GM12874 (cell line): ENCODE measurements around the gene IL1RL1.

Source experiments
- TF ChIP-seq, protein P1 (sequence below): IDR thresholded peaks from 2 replicates; pipeline ENCODE4 v1.5.1; 2011; ENCODE audit warnings: low read depth, mild to moderate bottlenecking, control low read depth, low read length, moderate library complexity; ENCODE audit not compliant: insufficient read depth

Gene IL1RL1

DNA sequence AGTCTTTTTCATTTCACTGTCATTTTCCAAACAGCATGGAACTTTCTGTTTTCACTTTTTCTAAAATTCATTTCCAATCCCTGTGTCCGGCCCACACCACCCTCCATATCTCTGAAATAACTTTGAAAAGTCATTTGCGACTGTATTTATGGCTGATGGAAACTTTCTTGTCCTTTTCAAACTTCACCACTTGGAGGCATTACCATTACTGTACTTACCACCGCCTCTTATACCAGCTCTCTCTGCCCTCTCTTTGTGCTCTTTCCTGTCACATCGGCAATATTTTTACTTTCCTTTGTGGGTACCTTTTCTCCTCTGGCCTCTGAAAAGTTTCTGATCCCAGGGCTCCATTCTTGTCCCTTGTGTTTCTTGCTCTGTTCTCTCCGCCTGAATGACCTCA, 39.5 kb upstream of the IL1RL1 start:
- TF ChIP-seq, protein P1, sequence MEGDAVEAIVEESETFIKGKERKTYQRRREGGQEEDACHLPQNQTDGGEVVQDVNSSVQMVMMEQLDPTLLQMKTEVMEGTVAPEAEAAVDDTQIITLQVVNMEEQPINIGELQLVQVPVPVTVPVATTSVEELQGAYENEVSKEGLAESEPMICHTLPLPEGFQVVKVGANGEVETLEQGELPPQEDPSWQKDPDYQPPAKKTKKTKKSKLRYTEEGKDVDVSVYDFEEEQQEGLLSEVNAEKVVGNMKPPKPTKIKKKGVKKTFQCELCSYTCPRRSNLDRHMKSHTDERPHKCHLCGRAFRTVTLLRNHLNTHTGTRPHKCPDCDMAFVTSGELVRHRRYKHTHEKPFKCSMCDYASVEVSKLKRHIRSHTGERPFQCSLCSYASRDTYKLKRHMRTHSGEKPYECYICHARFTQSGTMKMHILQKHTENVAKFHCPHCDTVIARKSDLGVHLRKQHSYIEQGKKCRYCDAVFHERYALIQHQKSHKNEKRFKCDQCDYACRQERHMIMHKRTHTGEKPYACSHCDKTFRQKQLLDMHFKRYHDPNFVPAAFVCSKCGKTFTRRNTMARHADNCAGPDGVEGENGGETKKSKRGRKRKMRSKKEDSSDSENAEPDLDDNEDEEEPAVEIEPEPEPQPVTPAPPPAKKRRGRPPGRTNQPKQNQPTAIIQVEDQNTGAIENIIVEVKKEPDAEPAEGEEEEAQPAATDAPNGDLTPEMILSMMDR: no peak

DNA sequence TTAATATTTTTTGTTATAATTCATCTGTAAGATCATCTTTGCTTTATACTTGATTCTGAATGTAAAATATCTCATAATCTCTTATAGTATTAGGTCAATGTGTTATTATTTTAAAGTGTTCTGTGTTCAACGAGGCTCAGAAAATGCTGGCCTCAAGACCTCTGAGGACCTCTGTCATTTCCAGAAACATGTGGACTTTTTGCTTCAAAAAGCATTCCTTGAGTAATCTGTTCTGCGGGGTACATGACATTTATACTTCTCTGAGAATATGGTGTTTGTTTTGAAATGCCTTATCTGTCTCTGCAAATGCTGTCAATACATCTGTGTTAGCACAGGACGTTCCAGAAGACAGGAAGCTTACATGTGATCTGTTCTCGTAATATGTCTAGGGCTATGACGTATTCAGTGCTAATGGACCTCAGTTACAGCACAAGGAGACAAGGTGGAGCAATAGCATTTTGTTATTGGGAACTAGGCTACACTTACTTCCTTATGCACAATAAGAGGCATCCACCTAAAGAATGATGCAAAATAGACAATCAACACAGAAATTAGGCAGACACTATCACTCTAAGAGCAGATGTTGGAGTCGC, 37.6 kb upstream of the IL1RL1 start:
- TF ChIP-seq, protein P1: no peak

DNA sequence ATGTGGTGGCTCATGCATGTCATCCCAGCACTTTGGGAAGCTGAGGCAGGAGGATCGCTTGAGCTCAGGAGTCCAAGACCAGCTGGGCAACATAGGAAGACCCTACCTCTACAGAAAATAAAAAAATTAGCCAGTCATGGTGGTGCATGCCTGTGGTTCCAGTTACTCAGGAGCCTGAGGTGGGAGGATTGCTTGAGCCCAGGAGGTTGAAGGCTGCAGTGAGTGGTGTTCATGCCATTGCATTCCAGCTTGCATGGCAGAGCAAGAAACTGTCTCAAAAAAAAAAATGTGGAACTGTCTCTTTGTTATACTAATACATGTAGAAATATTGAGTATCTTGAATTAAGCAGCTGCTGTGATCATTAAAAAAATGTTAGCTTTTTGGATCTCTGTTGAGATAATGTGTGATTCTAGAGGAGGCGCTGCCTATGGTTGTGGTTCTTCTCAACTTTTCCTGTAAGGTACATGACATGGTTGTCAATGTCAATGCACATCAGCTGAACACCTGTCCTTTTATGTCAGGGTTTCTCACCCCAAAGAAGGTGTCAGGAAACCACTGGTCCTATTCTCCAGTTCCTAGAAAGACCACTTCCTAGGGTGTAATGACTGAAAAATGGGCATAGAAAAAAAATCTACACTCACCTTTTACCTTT, 34.7 kb upstream of the IL1RL1 start:
- TF ChIP-seq, protein P1: no peak

DNA sequence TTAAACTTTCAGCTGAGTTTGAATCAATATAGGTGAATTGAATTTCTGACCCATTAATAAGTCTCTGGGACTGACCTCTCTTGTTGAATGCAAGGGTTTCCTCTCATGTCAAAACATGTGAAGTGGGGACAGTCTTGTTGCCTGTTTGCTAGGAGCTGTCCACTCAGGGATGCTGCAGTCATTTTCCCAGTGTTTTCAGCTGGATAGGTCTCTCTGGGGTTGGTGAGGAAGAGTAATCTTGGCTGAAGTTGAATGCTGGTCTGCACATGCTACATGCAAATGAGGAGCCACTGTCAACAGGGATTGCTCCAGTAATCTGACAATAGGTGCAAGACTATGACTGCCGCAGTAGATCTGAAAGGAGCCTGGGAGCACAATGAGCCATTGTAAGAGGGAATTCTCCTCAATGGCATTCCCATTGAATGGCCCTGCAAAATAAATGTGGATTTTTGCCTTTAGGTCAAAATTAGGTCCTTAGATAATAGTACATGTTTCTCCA, 34.1 kb upstream of the IL1RL1 start:
- TF ChIP-seq, protein P1: no peak

DNA sequence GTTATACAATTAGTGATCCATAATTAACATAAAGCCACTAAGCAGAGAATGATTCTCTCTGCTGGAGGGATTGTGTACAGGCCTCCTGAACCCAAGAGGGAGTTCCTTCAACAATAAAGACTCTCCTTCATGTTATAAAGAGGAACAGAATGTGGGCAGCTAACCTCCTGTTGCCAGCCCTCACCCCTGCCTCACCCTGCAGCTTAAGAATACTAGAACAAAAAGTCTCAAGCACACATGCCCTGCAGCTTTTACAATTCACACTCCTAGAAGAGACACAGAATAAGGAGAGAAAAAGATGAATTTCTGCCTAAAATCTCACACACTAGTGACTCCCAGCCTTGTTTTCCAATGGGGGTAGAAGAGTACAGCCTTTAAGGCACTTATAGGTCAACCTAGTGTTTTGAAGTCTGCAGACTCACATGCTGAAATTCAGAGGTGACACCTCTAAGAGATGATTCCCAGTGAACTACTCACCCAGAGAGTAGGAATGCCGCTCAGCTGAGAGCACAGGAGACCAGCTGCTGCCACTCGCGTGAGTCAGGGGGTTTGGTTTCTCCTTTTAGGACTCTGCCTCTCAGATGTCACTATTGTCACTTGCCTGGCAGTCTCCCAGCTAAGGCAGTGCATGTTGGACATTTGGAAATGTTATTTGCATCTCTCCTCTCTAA, 32.5 kb upstream of the IL1RL1 start:
- TF ChIP-seq, protein P1: no peak

DNA sequence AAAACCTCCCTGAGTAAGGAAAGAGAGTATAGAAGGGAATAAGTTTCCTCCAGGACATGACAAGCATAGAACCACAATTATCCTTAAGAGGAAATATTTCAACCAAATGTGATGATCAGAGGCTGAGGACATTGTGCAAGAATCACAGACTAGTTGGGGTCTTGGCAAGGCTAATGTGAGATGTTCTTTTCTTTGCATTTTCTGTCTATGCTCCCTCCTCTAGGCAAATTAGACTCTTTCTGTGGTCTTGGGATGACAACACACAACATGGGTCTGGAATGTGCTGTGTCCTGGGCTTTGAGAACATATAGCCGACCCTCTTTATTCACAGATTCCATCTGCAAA, 32.0 kb upstream of the IL1RL1 start:
- TF ChIP-seq, protein P1: no peak

DNA sequence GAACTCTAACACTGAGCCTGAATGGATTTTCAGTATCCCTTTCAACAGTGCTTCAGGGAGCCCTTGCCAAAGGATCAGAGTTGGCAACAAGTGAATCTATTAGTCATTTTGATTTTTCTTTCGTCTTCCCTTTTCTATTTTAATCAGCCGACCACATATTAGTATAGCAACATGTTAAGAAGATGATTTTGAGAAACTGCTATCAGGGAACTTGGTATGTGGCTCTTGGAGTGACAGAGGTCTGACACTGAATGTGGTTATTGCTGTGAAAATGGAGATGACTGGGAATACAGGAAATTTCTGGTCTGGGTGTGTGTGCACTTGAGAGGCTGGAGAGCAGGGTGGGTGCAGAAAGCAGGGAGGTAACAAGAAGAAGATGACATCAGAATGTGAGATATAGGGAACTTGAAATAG, 28.7 kb upstream of the IL1RL1 start:
- TF ChIP-seq, protein P1: no peak
